Measurements from ENCODE around the gene ANKS3.

GRCh38 chr16:4778050-4778392 is 44.0 kb upstream of the ANKS3 start:
- TF ChIP-seq, protein P1, sequence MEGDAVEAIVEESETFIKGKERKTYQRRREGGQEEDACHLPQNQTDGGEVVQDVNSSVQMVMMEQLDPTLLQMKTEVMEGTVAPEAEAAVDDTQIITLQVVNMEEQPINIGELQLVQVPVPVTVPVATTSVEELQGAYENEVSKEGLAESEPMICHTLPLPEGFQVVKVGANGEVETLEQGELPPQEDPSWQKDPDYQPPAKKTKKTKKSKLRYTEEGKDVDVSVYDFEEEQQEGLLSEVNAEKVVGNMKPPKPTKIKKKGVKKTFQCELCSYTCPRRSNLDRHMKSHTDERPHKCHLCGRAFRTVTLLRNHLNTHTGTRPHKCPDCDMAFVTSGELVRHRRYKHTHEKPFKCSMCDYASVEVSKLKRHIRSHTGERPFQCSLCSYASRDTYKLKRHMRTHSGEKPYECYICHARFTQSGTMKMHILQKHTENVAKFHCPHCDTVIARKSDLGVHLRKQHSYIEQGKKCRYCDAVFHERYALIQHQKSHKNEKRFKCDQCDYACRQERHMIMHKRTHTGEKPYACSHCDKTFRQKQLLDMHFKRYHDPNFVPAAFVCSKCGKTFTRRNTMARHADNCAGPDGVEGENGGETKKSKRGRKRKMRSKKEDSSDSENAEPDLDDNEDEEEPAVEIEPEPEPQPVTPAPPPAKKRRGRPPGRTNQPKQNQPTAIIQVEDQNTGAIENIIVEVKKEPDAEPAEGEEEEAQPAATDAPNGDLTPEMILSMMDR (IDR thresholded peaks at IDR 0.05): no peak
- TF ChIP-seq POLR2A (IDR thresholded peaks at IDR 0.05): no peak

All from thyroid gland (tissue), 4 donors.